ENCODE results near the gene ZNF324. TPM values are rescaled to one million over a fixed set of nuclear protein-coding genes. Genes with fewer than 3 reads are reported as not detected.

ZNF324 gene
- total and polyA plus RNA-seq, 2 of the 4 experiments (the other 2 are of a cell fraction), result 6.0 to 6.6 TPM

DNA sequence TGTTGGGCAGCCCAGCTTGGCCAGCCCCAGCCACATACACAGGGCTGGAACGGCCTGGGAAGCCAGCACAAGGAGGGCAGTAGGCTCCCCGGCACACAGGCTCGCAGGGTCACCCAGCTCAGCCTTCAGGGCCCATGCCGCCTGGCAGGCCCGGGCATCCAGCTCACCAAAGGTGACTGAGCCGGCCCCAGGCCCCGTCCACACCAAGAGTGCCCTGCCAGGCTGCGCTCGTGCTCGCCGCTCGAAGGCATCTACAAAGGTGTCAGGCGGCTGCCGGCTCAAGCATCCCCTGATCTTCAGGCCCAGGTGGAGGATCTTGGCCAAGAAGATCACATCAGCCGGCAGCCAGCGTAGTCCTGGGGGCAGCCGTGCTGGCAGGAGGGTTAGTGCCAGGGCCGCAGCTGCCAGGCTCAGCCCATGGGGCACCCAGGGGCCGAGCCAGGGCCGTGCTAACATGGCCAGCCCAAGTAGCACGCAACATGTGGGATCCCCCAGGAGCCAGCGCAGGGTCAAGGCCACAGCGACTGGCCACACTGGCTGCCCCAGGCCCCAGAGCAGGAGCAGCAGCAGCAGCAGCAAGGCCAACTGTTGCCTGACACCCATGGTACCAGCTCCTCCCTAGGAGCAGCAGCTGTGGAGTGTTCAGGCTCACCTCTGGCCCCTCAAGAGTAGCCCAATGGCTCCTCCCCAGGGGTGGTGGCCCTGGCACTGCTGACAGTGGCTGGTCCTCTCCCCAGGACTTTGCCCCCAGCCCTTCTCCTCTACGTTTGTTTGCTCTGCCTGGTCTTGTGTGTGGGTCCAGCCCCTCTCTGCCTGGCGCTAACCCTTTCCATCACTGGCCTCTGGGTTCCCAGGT is 44.7 kb downstream of the ZNF324 start, which contains the start of gene SLC27A5:
SLC27A5 (minus strand) TSS at position 640 of the 856 bp plus-strand sequence; CDS start at position 603, 37 bp downstream.
- Histone ChIP-seq H3K9me3 (ENCODE audit: control insufficient read depth, insufficient read depth, low read length) (peaks cover 2% of the 10 kb centered on the region; the same call in 1 of the 2 replicates), H4K5ac (ENCODE audit: low read depth, low read length) (no peak within 1 kb of the TSS), H4K91ac (ENCODE audit: insufficient read depth, low read depth, low read length) (no peak within 1 kb of the TSS), H2BK5ac (ENCODE audit: low read depth, low read length, poor library complexity, severe bottlenecking) (no peak within 1 kb of the TSS), H3K4me3 (ENCODE audit: insufficient read depth, low read depth, low read length) (no peak within 1 kb of the TSS), H3K18ac (ENCODE audit: low read depth, low read length) (no peak within 1 kb of the TSS), H2BK15ac (ENCODE audit: low read depth, low read length) (no peak within 1 kb of the TSS), H3K23ac (ENCODE audit: low read depth, low read length) (no peak within 1 kb of the TSS), H4K20me1 (ENCODE audit: insufficient read depth, low read length) (0 out of 2 replicates have a peak, but pooled peaks cover 7% of the 10 kb centered on the region), H3K4me1 (ENCODE audit: control insufficient read depth, insufficient read depth, low read length) (no peaks in the 10 kb centered on the region), H3K4ac (ENCODE audit: low read depth, low read length) (no peak within 1 kb of the TSS), H2AK5ac (ENCODE audit: low read depth, low read length) (no peak within 1 kb of the TSS), H3K36me3 (ENCODE audit: control insufficient read depth, insufficient read depth, low read length) (peaks cover 13% of the 10 kb centered on the region), H4K8ac (ENCODE audit: low read depth in 2 of 2, low read length in 2 of 2) (no peak within 1 kb of the TSS), H2BK20ac (ENCODE audit: low read depth, low read length) (no peak within 1 kb of the TSS), H3K27me3 (ENCODE audit: control insufficient read depth, insufficient read depth, low read length) (no peaks in the 10 kb centered on the region), H3K9ac (ENCODE audit: low read depth, low read length) (no peak within 1 kb of the TSS), H3K4me2 (ENCODE audit: low read depth, low read length) (no peak within 1 kb of the TSS), H2AK9ac (replicated peaks; ENCODE audit: low read depth, low read length, poor library complexity) (peak within 1 kb of the TSS; percentile 31), H3K9me1 (ENCODE audit: insufficient read depth, low read length) (no peaks in the 10 kb centered on the region), H2BK120ac (ENCODE audit: low read depth, low read length) (no peak within 1 kb of the TSS), H3K27ac (ENCODE audit: insufficient read depth, low read length) (no peak within 1 kb of the TSS), H3K56ac (ENCODE audit: extremely low read depth, insufficient read depth, low read length) (no peak within 1 kb of the TSS), H2AFZ (replicated peaks; ENCODE audit: low read length, poor library complexity) (no peak within 1 kb of the TSS), H3K79me1 (ENCODE audit: low read depth in 1 of 2, low read length in 2 of 2) (peaks cover 4 to 40% of the 10 kb centered on the region in 2 experiments; a peak in 3 of 4 replicates), H3K14ac (replicated peaks; ENCODE audit: low read depth, low read length) (no peak within 1 kb of the TSS)
- dilution Hi-C loops (cut with HindIII; ENCODE audit: low sequenced_read_pairs, unreplicated experiment) (no loop called here), in situ Hi-C loops (cut with MboI; ENCODE audit: low sequenced_read_pairs) (no loop called here), intact Hi-C loops (cut with micrococcal nuclease) (no loop called here)
- no peak for TF ChIP-seq BHLHE40 (IDR thresholded peaks at IDR 0.05; ENCODE audit: low read depth, low read length)
- TF ChIP-seq, protein P1, sequence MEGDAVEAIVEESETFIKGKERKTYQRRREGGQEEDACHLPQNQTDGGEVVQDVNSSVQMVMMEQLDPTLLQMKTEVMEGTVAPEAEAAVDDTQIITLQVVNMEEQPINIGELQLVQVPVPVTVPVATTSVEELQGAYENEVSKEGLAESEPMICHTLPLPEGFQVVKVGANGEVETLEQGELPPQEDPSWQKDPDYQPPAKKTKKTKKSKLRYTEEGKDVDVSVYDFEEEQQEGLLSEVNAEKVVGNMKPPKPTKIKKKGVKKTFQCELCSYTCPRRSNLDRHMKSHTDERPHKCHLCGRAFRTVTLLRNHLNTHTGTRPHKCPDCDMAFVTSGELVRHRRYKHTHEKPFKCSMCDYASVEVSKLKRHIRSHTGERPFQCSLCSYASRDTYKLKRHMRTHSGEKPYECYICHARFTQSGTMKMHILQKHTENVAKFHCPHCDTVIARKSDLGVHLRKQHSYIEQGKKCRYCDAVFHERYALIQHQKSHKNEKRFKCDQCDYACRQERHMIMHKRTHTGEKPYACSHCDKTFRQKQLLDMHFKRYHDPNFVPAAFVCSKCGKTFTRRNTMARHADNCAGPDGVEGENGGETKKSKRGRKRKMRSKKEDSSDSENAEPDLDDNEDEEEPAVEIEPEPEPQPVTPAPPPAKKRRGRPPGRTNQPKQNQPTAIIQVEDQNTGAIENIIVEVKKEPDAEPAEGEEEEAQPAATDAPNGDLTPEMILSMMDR (conservative IDR thresholded peaks at IDR 0.05; ENCODE audit: low read depth, low read length), result no peak
- TF ChIP-seq, protein P2, sequence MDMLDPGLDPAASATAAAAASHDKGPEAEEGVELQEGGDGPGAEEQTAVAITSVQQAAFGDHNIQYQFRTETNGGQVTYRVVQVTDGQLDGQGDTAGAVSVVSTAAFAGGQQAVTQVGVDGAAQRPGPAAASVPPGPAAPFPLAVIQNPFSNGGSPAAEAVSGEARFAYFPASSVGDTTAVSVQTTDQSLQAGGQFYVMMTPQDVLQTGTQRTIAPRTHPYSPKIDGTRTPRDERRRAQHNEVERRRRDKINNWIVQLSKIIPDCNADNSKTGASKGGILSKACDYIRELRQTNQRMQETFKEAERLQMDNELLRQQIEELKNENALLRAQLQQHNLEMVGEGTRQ (IDR thresholded peaks at IDR 0.05; ENCODE audit: low read depth, low read length), result no peak
- TF ChIP-seq, protein P3, sequence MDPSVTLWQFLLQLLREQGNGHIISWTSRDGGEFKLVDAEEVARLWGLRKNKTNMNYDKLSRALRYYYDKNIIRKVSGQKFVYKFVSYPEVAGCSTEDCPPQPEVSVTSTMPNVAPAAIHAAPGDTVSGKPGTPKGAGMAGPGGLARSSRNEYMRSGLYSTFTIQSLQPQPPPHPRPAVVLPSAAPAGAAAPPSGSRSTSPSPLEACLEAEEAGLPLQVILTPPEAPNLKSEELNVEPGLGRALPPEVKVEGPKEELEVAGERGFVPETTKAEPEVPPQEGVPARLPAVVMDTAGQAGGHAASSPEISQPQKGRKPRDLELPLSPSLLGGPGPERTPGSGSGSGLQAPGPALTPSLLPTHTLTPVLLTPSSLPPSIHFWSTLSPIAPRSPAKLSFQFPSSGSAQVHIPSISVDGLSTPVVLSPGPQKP (IDR thresholded peaks at IDR 0.05; ENCODE audit: borderline replicate concordance, low read depth, low read length), result no peak
- no peak for TF ChIP-seq SMC3 (IDR thresholded peaks at IDR 0.05; ENCODE audit: low read depth, low read length)
- no peak for TF ChIP-seq MXI1 (IDR thresholded peaks at IDR 0.05; ENCODE audit: borderline replicate concordance, low read depth, low read length)
- no peak for TF ChIP-seq CEBPB (IDR thresholded peaks at IDR 0.05; ENCODE audit: low read depth, low read length)
- TF ChIP-seq RFX5 (IDR thresholded peaks at IDR 0.05; ENCODE audit: low read depth, low read length), result no peak
- TF ChIP-seq FOS (IDR thresholded peaks at IDR 0.05; ENCODE audit: low read depth, low read length), result no peak
- no peak for TF ChIP-seq NFE2L2 (IDR thresholded peaks at IDR 0.05; ENCODE audit: low read depth, low read length)
- TF ChIP-seq CHD1 (IDR thresholded peaks at IDR 0.05; ENCODE audit: low read depth, low read length), result no peak
- no peak for TF ChIP-seq RAD21 (IDR thresholded peaks at IDR 0.05; ENCODE audit: low read length)
- no peak for TF ChIP-seq RCOR1 (IDR thresholded peaks at IDR 0.05; ENCODE audit: insufficient replicate concordance, low read length)
- no peak for TF ChIP-seq POLR2A (IDR thresholded peaks at IDR 0.05; ENCODE audit: low read depth, low read length)
- CTCF ChIA-PET, result no interaction called here
- DNase-seq (no peak), ATAC-seq (ENCODE audit: low read depth) (no peak)
- POLR2A ChIA-PET (ENCODE audit: unreplicated experiment), result no interaction called here
- WGBS, 2 experiments (ENCODE audit: extremely low coverage in 2 of 2, insufficient read length in 1 of 2), result 94% methylated on average over 24 of the region's 25 CpGs; no CpG with 5 or more reads in 1 of the 2 experiments
- no TSS peak for BruUV-seq (replicated peaks)
